GM19099 (cell line): ENCODE data around the gene ADAMTS19.

Experiments
- POLR2A ChIP-seq: IDR thresholded peaks from 3 replicates; pipeline ENCODE4 v1.6.1; 2011; ENCODE audit warnings: low read depth; ENCODE audit not compliant: insufficient read length; ENCODE audit errors: extremely low read depth

ADAMTS19 gene

DNA sequence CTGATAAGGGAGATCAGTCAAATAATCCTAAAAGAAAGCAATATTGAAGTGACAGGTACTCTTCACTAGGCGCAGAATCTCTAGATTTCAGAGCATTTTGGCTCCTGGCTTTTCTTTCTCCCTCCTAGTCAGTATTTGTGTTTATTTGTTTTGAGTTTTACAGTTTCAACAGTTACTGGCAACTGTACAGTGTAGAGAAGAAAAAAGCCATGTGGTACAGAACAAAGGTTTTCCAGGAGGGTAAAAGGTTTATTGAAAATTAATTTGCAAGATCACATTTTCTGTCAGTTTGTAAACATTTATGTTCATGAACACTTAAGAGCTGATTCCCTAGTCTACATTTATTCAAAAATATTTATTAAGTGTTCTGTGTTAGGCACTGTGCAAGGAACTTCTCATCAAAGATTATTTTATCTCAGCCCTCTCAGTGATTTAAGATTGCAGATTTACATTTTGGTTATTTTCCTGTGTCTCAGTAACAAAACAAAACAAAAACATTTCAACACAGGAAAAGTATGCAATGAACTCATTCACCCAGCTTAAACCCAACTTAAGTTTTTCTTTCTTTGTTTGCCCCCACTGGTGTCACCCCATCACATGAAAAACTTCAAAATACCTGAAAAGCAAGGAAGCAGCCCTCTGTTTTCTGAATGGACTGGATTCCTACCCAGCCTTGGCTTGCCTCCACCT lies 300.7 kb downstream of the ADAMTS19 start:
- no peak for TF ChIP-seq POLR2A

- TF ChIP-seq POLR2A, result no peak
Observed at GRCh38 chr5:129763651-129764050, 303.6 kb downstream of the ADAMTS19 start.

DNA sequence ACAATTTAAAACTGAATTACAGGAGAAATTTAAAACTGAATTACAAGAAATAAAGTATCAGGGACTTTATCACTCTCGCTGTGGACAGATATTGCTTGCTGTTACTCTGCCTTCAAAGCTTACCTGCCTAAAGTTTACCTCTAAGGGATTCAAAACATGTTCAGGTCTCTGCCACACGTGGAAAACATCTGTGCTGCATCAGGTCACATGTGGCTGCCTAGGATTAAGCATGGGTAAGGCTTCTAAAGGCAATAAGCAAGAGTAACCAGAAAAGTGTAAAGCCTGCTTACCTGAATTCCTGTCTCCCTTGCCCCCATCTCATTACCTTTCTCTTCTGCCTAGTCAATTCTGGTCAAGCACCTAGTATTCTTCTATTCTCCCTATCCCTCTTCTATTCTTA lies 306.7 kb downstream of the ADAMTS19 start:
- no peak for TF ChIP-seq POLR2A

- no peak for TF ChIP-seq POLR2A
Observed at GRCh38 chr5:129767927-129768380, 307.9 kb downstream of the ADAMTS19 start.

DNA sequence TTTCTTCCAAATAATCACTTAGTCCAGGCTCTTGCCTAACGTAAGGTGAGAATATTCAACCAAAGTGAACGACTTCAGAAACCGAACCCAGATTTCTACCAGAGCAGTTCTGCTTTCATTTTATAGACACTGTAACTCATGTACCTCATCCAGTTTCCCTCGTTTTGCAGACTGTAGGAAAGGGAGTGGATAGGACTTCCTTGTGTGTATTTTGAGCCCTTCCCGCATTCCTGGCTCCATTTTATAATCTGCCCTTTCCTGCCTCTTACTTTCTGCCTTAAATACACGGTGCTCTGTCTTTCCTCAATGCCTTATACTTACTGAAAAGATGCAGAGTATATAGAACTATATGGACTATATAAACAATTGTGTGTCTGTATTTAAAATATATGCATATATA lies 308.6 kb downstream of the ADAMTS19 start:
- TF ChIP-seq POLR2A, result no peak

- TF ChIP-seq POLR2A, result no peak
Observed at GRCh38 chr5:129770024-129770820, 310.1 kb downstream of the ADAMTS19 start.

DNA sequence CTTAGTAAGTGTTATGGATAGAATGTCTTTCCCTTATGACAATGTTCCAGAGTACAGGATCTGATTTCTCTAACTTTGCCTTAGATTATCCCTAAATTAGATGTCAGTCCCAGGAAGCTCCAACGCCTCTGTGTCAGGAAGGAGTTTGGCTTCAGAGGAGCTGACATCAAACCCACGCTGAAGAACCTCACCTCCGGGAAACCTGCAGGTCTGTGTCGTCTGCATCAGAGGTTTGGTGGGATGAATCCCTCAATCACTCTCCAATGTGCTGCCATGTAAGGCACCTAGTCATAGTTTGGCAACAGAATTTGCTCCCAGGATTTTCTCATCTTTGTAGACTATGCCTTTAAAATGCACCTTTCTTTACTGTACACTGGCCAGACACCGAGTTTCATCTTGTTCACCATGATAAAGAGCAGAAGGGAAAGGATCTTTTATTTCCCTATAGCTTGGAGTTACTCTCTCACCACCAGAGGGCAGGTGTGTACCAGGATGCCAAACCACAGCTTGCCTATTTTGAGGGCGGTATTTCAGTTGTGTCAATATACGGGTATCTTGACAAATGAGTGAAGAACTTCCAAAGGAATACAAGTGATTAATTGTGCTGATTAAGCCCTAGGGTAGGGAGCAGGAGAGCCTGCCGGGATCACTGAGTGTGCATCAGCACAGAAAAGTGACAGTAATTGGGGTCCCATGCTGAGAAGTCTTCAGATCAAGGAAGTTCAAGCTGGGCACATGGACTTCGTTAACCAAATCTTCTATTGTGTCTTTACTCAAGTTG lies 311.1 kb downstream of the ADAMTS19 start:
- TF ChIP-seq POLR2A, result no peak

GRCh38 chr5:129773376-129773775 lies 313.3 kb downstream of the ADAMTS19 start:
- TF ChIP-seq POLR2A, result no peak

- TF ChIP-seq POLR2A, result no peak
Observed at GRCh38 chr5:129781594-129781993, 321.5 kb downstream of the ADAMTS19 start.
